Thoracic aorta (tissue), 2 donors: ENCODE measurements around the gene ETFA. TPM values are rescaled to one million over a fixed set of nuclear protein-coding genes. Genes with fewer than 3 reads are reported as not detected.

ENCODE experiments used
- ATAC-seq: fragments of 150-250 bp; one replicate; pipeline ENCODE4 v1.8.0; 2017; ENCODE audit warnings: low read depth; ENCODE audit not compliant: insufficient number of reproducible peaks, low FRiP score
- DNase-seq: peaks from one replicate; pipeline ENCODE4 v3.0.0-alpha.2; 2020; ENCODE audit warnings: low spot score
- H3K27ac ChIP-seq, 2 donors: fragments of 200-600 bp; sonication (generic); 1 replicate in 1 of 2; 2 replicates in 1 of 2; pipeline ENCODE4 v1.5.1; 2016; ENCODE audit warnings: mild to moderate bottlenecking in 2 of 2, moderate library complexity in 2 of 2
- H3K27me3 ChIP-seq: fragments of 200-600 bp; sonication (generic); replicated peaks from 2 replicates; pipeline ENCODE4 v1.6.0; 2016; ENCODE audit warnings: mild to moderate bottlenecking; ENCODE audit not compliant: insufficient read depth
- H3K36me3 ChIP-seq: fragments of 200-600 bp; sonication (generic); one replicate; pipeline ENCODE4 v1.5.1; 2016
- H3K4me1 ChIP-seq, 2 donors: fragments of 200-600 bp; sonication (generic); 1 replicate in 1 of 2; 2 replicates in 1 of 2; pipeline versions ENCODE4 v1.5.1 to v1.6.0; 2016; ENCODE audit warnings: low read depth in 2 of 2, mild to moderate bottlenecking in 1 of 2; ENCODE audit not compliant: control insufficient read depth in 1 of 2
- H3K4me3 ChIP-seq: fragments of 200-600 bp; sonication (generic); 2 replicates; pipeline ENCODE4 v1.5.1; 2016; ENCODE audit warnings: mild to moderate bottlenecking
- H3K9me3 ChIP-seq: fragments of 200-600 bp; sonication (generic); 2 replicates; pipeline ENCODE4 v1.5.1; 2016
- CTCF ChIP-seq: fragments of 200-600 bp; sonication (generic); IDR thresholded peaks from one replicate; pipeline ENCODE4 v1.5.1; 2019; ENCODE audit warnings: antibody characterized with exemption
- total RNA-seq, 2 donors: library from RNA; depleted of rRNA; stranded (reverse); fragments of >200 nt; gene quantifications; one replicate each; pipeline versions ENCODE4 v1.1.0 to v1.2.3, GENCODE V29; 2016

The ETFA gene
- total RNA-seq, 2 donors from 2014 or later = 56.9 to 57.1 TPM

- Histone ChIP-seq H3K4me3 (no peak overlapping the region), H3K9me3 (no peaks in the 10 kb centered on the region), H3K4me1 (peaks cover 0 to 9% of the 10 kb centered on the region in 2 donors), H3K27ac (no peak overlapping the region), H3K27me3 (no peaks in the 10 kb centered on the region), H3K36me3 (peaks cover 3% of the 10 kb centered on the region)
- ATAC-seq (no peak), DNase-seq (no peak)
- TF ChIP-seq CTCF = no peak
Observed at GRCh38 chr15:76221085-76221767, 90.0 kb downstream of the ETFA start.

- no peak for TF ChIP-seq CTCF
- DNase-seq = no peak
- no peak overlapping the region for H3K27ac ChIP-seq
- no peak overlapping the region for H3K4me3 ChIP-seq
- H3K27me3 ChIP-seq = no peaks in the 10 kb centered on the region
- H3K4me1 ChIP-seq = peaks cover 0 to 9% of the 10 kb centered on the region in 2 donors
- no peaks in the 10 kb centered on the region for H3K9me3 ChIP-seq
- no peak for ATAC-seq
- peaks cover 27% of the 10 kb centered on the region for H3K36me3 ChIP-seq
Observed at GRCh38 chr15:76217882-76218217, 93.4 kb downstream of the ETFA start.

GRCh38 chr15:76217029-76217881 lies 94.0 kb downstream of the ETFA start:
- Histone ChIP-seq H3K4me3 (no peak overlapping the region), H3K4me1 (peaks cover 0 to 9% of the 10 kb centered on the region in 2 donors), H3K27ac (no peak overlapping the region), H3K36me3 (peaks cover 32% of the 10 kb centered on the region), H3K27me3 (no peaks in the 10 kb centered on the region), H3K9me3 (no peaks in the 10 kb centered on the region)
- ATAC-seq (no peak), DNase-seq (no peak)
- TF ChIP-seq CTCF = no peak

- no peak overlapping the region for H3K4me3 ChIP-seq
- H3K27ac ChIP-seq = no peak overlapping the region
- no peaks in the 10 kb centered on the region for H3K27me3 ChIP-seq
- no peak for TF ChIP-seq CTCF
- peaks cover 0 to 9% of the 10 kb centered on the region in 2 donors for H3K4me1 ChIP-seq
- ATAC-seq (no peak), DNase-seq (no peak)
- H3K9me3 ChIP-seq = no peaks in the 10 kb centered on the region
- H3K36me3 ChIP-seq = peaks cover 44% of the 10 kb centered on the region
Observed at GRCh38 chr15:76215634-76216033, 95.6 kb downstream of the ETFA start.

- Histone ChIP-seq H3K27ac (no peak overlapping the region), H3K9me3 (no peaks in the 10 kb centered on the region), H3K27me3 (no peaks in the 10 kb centered on the region), H3K36me3 (peaks cover 36% of the 10 kb centered on the region), H3K4me1 (no peaks in the 10 kb centered on the region), H3K4me3 (no peak overlapping the region)
- no peak for TF ChIP-seq CTCF
- ATAC-seq (no peak), DNase-seq (no peak)
Observed at GRCh38 chr15:76209942-76210341, 101.3 kb downstream of the ETFA start.
